SKM-1 treated with dmso at 0.1 percent for 144 hours (cell line): Measurements from ENCODE around the gene CIROP.

Source experiments
- DNase-seq: peaks from one replicate; lab custom pipeline; 2025; ENCODE audit not compliant: unreplicated experiment; lab: John Stamatoyannopoulos, UW

The CIROP gene, protein sequence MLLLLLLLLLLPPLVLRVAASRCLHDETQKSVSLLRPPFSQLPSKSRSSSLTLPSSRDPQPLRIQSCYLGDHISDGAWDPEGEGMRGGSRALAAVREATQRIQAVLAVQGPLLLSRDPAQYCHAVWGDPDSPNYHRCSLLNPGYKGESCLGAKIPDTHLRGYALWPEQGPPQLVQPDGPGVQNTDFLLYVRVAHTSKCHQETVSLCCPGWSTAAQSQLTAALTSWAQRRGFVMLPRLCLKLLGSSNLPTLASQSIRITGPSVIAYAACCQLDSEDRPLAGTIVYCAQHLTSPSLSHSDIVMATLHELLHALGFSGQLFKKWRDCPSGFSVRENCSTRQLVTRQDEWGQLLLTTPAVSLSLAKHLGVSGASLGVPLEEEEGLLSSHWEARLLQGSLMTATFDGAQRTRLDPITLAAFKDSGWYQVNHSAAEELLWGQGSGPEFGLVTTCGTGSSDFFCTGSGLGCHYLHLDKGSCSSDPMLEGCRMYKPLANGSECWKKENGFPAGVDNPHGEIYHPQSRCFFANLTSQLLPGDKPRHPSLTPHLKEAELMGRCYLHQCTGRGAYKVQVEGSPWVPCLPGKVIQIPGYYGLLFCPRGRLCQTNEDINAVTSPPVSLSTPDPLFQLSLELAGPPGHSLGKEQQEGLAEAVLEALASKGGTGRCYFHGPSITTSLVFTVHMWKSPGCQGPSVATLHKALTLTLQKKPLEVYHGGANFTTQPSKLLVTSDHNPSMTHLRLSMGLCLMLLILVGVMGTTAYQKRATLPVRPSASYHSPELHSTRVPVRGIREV

DNA sequence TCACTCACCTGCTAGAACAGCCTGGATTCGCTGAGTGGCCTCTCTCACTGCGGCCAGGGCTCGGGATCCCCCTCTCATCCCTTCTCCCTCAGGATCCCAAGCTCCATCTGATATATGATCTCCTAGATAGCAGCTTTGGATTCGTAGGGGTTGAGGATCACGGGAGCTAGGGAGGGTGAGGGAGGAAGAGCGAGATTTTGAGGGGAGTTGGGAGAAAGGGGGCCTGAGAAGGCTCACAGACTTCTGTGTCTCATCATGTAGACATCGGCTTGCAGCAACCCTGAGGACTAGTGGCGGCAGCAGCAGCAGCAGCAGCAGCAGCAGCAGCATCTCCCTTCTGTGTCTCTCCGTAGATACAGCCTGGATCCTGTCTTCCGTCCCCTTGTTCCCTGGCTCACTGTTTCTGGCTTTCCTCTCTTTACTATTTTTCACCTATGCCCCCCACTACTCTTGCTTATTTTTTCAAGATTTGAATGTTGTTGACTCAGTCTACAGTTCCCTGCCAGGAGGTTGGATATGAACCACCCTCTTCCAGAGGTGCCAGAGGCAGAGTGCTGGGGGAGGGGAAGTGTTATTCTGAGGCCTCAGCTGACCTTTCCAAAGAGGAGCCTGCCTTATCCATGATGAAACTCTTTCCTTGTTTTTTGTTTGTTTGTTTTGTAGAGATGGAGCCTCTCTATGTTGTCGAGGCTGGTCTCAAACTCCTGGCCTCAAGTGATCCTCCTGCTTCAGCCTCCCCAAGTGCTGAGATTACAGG is at the start of gene CIROP:
Gene CIROP, minus strand, starts transcription at position 399 of the 757 bp plus-strand sequence. Its CDS starts 69 bp downstream, at position 330.
- DNase-seq = no peak

DNA sequence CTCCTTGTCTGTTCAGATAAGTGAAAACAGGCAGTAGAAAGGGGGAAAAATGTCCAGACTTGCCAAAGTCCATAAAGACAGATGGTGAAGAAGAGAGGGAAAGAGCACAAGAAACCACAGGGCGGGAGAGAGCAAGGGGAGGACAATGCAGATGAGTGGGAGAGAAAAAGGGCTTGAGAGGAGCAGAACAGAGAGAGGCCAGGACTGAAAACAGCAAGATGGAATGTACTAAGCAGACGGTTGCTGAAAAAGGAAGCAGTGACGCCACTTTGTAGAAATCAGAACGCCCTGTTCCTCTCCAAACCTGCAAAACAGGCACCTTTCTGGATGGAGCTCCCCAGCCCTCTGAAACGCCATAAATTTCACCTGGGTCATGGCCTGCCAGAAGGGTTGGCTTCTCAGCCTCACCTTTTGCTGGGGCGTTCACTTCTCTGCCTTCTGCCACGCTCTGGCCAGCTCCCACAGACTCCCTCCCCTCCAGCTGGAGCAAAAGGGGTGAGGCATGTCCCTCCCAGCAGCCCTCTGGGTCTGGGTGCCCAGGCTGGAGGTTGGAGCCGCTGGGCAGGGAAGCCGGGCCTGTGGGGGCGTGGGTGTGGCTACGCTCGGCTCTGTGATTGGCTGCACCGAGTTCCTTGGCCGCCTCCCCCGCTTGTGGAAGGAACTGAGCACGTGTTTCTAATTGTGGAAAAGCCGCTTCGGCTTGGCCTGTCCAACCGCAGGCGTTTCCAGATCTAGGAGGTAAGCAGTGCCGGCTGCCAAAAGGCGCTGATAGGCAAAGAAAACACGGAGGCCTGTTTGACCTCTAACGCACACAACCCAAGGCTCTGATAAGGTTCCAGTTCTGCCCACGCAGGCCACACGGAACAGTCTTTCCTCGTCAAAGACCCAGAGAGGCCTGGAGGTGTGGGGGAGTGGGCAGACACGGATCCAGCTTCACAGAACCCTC is 49.3 kb upstream of the CIROP start:
- DNase-seq = no peak

GRCh38 chr14:23151342-23151741 is 46.6 kb upstream of the CIROP start:
- DNase-seq = no peak

- DNase-seq = no peak
These were observed 45.0 kb upstream of the CIROP start for GRCh38 chr14:23149745-23150144.

DNA sequence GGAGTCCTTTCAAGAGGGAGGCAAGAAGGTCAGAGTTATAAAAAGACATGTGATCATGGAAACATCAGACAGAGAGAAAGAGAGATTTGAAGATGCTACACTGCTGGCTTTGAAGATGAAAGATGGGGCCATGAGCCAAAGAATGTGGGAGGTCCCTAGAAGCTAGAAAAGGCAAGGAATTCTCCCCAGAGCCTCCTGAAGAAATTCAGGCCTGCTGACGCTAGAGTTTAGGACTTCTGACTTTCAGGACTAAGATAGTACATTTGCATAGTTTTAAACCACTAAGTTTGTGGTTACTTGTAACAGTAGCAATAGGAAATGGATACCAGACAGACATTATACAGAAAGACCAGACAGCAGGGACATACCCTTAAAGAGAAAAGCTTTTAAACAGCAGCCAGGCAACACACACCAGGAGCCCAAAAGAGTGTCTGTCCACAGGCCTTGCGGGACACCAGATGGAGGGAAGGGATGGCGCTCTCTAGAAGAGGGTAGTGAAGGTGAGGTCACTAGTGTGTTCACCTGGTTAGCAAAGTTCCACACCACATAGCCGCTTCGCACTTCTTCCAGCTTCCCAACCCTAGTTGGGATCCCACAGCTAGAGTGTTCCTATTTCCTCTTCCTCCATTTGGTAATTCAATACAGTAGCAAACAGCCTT is 43.9 kb upstream of the CIROP start:
- DNase-seq = no peak

- no peak for DNase-seq
These were observed 42.9 kb upstream of the CIROP start for GRCh38 chr14:23147676-23148075.

DNA sequence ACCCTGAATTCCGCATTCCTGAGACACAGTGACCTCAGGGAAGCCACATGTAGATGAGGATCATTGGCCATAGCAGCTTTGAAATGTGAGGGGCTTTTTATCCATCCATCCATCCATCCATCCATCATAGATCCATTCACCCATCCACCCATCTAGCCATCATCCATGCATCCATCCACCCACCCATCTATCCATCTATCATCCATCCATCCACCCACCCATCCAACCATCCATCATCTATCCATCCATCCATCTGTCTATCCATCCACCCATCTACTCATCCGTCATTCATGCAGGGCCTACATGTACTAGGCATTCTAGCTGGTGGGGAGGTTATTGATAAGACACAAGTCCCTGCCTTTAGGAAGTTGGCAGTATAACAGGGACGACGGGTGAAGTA is 42.2 kb upstream of the CIROP start:
- no peak for DNase-seq

DNA sequence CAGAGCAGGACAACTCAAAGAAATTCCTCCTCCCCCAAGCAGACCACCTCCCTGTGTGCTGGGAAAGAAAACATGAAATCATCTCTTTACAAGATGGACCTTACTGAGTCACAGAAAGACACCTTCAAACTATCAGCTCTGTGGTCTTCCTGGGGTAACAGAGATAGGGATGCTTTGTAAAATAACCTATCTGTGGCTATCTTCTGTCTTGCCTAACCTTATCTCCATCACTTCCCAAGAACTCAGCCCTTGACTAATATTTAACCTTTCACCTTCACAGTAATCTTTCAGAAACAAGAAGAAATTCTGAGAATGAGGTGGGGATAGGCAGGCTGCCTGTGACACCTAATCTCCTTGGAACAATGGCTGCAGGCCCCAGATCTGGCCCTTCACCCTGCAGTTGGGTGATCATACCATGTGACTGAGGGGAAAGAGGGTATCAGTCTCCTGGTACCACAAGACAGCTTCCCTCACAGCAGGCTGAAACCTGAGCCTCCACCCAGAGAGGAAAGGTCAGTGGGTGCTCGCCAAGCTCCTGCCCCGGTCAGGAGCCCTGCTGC is 41.6 kb upstream of the CIROP start:
- no peak for DNase-seq

GRCh38 chr14:23145794-23146350 is 41.1 kb upstream of the CIROP start:
- DNase-seq = no peak

GRCh38 chr14:23143911-23144310 is 39.1 kb upstream of the CIROP start:
- no peak for DNase-seq

DNA sequence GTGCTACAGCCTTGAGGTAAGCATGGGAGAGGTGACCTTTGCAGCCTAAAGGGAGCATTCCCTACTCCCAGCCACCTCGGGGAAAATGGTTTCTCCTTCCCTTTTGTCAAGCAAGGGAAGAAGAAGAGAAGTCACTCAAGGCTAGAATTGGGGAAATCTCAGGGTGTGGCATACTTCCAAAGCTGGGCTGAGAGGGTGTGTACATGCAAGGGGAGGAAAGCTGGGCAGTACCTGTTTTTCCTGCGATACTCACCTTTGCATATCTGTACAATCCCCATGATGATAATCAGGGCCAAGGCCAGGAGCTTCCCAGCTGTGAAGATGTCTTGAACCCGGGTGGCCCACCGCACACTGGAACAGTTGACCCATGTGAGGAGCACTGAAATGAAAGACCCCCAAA is 38.0 kb upstream of the CIROP start:
- DNase-seq = no peak

GRCh38 chr14:23141706-23142444 is 37.1 kb upstream of the CIROP start:
- no peak for DNase-seq

GRCh38 chr14:23140371-23140770 is 35.6 kb upstream of the CIROP start:
- DNase-seq = no peak

DNA sequence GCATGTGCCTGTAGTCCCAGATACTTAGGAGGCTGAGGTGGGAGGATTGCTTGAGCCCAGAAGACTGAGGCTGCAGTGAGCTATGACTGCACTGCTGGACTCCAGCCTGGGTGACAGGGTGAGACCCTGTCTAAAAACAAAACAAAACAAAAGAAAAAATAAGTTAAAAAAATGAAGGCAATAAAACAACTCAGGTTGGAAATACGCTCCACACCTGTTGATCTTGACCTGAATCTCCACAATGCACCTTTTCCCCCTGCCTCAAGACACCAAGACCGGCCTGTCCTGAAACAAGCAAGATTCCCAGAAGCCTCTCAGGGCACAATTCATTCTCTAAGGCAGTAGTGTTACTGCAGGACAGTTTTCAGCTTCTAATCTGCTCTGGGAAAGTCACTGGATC is 35.1 kb upstream of the CIROP start:
- DNase-seq = no peak

- DNase-seq = no peak
These were observed 33.2 kb upstream of the CIROP start for GRCh38 chr14:23137813-23138535.

GRCh38 chr14:23137192-23137812 is 32.5 kb upstream of the CIROP start:
- no peak for DNase-seq

- DNase-seq = no peak
These were observed 31.9 kb upstream of the CIROP start for GRCh38 chr14:23136566-23137133.
